Glomerular endothelial cell (primary cell): ENCODE data around the gene KIF3B. TPM values are rescaled to one million over a fixed set of nuclear protein-coding genes. Genes with fewer than 3 reads are reported as not detected.
"Not testable (repeated sequence)": the region's sequence is repeated elsewhere in the genome, so short reads cannot be mapped to it uniquely, and the experiment has no call there.

Experiments used
- DNase-seq: peaks from one replicate; pipeline ENCODE4 v3.0.0-alpha.2; 2011; ENCODE audit warnings: low read depth, low spot score; ENCODE audit errors: extremely low read depth
- total RNA-seq: library from RNA; depleted of rRNA; stranded (reverse); fragments of >200 nt; gene quantifications from 2 replicates; pipeline ENCODE4 v1.2.3, GENCODE V29; 2015

KIF3B gene
- total RNA-seq, 1 donor from 2014 or later = 21.2 TPM

DNA sequence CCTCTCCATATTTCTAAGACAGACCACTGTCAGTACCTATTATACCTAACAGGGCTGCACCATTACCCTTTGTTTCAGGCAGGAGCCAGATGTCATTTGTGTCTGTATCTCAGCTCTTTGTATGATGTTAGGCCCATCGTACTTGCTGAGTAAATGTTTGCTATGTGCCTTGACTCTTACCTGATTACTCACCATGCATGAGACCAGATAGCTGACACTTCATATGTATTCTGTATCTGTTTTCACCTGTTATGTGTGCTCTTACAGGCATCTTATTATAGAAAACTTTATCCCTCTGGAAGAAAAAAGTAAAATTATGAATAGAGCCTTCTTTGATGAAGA lies 49.0 kb downstream of the KIF3B start:
- DNase-seq = no peak

DNA sequence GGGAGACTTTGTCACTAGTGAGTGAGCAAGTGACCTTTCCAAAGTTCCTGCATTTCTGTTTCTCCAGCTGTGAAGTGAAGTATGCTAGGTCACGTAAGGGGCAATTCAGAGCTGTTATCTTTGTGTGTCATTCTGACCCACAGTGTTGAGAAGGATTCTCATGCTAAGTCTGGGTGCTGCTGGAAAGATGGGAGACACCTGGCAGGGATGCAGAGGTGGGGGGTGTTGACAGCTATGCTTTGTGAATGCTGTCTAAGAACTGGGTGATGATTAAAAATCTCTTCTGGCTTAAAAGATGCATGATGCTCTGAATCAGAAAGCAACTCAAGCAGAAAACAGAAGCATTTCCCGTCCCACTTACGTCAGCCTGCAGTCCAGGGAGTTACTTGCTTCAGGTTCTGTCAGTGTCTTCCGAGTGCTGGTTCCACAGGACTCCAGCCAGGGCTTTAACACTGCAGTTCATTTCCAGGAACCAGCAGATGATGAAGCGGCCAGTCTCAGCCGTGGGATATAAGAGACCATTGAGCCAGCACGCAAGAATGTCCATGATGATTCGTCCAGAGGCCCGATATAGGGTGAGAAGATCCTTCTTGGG lies 49.7 kb downstream of the KIF3B start:
- no peak for DNase-seq

DNA sequence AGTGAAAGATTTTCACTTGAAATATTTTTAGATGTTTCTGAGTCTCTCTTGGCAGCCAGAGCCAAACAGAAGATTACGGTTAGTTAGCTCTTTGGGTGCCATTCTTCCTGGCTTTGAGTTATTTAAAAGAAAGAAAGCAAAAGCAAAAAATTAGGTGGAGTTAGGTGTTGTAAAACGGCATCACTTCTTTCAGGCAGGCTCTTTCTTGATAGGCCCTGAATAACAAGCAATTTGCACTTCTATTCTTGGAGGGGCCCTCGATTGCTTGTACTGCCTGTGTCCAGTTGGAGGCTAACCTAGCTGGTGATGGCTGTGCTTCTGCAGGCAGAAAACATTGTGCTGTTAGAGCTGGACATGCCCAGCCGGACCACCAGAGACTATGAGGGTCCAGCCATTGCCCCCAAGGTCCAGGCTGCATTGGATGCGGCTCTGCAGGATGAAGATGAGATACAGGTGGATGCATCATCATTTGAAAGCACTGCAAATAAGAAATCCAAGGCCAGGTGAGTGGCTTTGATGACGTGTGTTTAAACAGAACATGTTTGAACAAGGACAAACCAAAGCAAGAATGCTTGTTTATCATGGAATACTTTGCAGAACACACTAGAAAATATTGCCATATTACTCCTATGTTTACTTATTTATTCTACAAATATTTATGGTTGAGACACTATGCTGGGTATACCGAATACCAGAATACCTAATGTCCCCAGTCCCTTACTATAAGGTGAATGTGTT lies 52.5 kb downstream of the KIF3B start:
- DNase-seq = no peak

DNA sequence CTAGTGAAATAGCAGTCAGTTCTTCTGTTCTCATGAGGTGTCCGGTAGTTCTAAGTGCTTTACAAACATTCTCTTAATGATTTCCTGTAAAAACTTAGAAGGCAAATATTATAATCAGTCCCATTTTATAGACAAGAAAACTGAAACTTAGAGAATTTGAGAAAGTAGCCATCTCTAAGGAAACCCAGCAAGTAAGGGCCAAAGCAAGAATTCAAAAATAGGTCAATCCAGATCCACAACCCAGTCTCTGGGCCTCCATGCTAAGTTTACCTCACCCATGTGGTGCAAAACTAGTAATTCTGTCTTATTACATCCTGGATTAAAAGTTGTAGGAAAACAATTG lies 53.1 kb downstream of the KIF3B start:
- DNase-seq = no peak

- no peak for DNase-seq
These were observed 55.2 kb downstream of the KIF3B start for GRCh38 chr20:32332614-32333013.

DNA sequence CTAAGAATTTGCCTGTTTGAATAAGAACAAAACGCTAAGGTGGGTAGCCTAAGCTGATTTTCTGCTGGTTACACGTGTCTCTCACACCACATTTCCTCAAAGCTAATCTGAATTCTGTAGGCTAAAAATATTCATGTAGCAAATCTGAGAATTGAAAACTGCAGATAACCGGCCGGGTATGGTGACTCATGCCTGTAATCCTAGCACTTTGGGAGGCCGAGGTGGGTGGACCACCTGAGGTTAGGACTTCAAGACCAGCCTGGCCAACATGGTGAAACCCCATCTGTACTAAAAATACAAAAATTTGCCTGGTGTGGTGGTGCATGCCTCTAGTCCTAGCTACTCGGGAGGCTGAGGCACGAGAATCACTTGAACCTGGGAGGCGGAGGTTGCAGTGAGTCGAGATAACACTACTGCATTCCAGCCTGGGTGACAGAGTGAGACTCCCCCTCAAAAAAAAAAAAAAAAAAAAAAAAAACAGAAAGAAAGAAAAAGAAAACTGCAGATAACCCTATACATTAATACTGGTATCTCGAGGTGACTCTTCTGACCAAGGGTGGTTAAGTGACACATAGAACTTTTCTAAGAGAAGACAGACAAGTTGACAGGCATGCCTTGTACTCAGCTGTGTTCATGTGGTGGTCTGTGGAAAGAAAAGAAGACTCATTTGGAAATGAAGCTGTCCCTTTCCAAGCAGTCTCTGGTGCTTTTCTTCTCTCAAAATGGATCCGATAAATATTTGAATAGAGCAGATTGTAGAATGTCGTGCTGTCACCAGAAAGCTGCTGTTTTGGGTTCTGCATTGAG lies 55.9 kb downstream of the KIF3B start:
- DNase-seq = no peak

DNA sequence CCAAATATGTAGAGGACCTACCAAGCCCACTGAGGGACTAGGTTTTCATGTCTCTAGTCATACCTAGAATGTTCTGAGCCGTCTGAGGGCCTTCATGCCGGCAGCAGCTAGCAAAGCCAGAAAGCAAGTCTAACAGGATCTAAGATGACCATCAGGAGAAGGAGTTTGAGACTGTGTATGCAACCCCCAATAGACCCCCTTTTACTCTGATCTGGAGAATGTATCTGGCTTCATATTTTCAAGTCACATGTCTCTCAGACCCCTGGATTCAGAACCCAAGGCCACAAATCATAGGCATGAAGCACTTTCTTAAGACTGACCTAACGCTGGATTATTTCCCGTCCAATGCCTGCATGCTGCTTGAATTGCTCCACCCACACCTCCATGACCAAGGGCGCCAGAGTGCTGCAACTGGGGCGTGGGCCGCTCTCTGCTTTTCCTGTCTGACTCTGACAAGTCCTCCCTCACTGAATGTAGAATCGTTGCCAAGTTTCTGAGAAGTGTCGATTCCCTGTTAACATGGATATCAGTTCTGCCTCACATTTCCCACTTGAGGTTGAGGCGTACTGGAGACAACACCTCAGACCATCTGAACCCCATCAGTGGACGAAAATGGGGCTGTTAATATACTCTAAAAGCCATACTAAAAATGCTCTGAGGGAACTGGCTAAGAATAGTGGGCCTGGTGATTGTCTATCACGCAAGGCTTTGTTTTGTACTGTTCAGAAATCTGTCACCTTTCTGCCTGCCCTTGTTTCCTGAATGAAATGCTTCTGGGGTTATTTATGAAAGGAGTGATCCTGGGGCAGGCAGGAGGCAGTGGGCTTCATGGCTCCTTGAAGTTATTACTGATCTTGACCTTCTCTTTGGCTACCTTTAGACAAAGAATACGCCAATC lies 56.8 kb downstream of the KIF3B start:
- no peak for DNase-seq

DNA sequence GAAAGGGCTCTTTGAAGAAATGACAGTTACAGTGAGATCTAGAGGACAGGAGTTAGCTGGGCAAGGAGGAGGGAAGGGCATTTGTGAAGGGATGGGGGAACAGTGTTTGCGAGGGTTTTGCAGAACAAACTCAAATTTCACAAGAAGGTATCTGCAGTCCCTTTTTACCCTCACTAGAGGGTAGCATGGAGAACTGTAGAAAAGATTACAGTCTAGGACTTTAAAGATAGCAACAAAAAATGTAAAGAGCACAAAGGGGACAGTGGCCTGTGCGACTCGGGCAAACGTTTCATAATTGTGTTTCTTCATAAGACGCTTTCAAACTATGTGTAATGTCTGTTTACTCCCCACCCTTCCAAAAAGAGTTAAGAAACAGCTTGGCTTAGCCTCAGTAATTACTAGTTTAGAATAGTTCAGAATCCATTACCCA lies 59.5 kb downstream of the KIF3B start:
- no peak for DNase-seq

DNA sequence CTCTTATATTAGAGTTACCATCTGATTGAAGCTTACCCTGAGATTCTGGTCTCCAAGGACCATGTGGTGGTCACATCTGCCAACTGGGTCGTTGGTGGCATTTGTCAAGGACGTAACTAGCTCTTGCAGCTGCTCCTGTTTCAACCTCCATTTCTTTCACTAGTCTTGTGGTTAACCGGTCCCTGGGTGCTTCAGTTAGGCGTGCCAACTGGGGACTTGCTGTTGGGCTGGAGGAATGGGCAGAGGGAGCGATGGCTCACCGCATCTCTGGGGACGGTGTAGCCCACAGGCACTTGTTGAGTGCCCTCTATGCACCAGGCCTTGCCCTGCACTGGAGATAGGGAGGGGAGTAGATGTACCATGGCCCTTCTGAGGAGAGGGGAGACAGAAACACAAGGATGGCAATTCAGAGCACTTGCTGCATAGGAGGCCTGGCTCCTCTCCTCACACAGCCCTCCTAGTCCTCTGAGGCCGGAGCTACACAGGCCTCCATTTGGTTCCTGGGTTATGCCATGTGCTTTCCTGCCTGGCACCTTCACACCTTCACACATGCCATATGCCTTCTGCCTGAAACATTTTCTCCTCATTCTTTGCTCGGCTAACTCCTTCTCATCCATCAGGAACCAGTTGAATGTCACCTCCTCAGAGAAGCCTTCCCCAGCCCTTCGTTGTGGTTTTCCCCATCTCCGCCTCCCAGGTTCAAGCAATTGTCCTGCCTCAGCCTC lies 60.6 kb downstream of the KIF3B start:
- DNase-seq = no peak

DNA sequence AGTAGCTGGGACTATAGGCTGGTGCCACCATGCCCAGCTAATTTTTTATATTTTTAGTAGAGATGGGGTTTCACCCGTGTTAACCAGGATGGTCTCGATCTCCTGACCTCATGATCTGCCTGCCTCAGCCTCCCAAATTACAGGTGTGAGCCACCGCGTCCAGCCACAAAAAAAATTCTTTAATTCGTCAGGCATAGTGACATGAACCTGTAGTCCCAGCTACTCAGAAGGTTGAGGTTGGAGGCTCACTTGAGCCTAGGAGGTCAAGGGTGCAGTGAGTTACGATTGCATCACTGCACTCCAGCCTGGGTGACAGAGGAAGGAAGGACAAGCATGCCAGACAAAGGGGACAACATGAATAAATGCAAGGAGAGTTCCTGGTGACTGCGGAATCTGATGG lies 61.2 kb downstream of the KIF3B start:
- DNase-seq = no peak

DNA sequence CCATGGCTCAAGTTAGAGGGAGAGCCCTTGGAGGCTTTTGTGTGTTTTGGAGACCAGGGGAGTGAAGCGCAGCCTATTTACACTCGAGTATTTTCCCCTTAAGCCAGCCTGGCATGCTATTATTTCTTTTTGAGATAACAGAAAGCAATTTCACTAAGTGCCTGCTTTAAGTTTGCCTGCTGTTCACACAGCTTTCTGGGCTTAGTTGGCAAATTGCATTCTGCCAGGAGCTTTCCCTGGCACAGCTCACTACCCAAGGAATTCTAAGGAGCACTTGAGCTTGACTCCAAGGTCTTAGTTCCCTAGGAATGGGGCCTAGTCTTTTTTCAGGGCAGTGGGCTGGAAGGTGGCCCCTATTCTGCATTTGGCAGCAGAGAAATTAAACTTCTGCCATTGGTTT lies 61.7 kb downstream of the KIF3B start:
- DNase-seq = no peak

GRCh38 chr20:32341053-32341452 lies 63.6 kb downstream of the KIF3B start:
- not testable (repeated sequence) for DNase-seq

- DNase-seq = no peak
These were observed 66.0 kb downstream of the KIF3B start for GRCh38 chr20:32343439-32343838.

DNA sequence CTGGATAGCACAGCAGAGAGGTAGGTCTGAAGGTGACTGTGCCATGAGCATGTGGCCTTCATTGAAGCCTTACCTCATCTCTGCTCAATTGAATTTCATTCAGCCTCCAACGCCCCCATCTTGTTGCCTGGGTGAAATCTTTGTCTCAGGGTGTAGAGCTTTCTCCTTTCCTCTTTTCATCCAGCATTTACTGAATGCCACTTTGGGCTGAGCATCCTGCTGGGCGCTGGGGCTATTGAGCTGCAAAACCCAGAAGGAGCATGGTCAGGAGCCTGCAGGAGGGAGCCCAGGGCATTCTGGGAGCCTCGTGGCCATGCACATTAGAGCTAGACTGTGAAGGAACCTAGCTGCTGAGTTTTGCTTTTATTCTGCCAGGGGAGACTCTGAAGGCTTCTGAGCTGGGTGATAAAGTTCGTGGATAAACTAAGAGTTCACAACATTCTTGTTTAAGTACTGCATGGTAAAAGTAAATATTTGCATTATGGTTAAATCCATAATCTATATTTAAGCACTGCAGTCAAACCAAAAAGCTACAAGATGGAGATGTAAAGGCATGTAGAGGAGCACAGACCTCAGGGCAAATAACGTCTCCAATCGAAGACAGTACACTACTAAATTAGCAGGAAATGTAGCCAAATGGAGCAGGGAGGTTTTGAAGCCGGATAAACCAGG lies 67.5 kb downstream of the KIF3B start:
- no peak for DNase-seq

DNA sequence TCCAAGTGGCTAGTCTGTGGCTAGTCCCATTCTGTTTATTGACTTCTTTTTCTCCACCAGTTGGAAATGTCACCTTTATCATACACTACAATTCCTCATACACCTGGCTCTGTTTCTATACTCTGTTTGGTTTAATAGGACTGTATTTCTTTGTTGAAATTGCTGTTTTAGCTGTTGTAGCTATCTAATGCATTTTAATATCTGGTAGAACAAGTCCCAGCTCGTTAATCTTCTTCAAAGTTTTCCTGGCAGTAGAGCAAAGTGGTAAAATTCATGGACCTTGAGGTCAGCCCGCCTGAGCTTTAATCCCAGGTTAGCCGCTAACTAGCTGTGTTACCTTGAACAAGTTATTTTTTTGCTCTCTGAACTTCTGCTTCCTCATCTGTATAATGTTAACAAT lies 70.8 kb downstream of the KIF3B start:
- no peak for DNase-seq

DNA sequence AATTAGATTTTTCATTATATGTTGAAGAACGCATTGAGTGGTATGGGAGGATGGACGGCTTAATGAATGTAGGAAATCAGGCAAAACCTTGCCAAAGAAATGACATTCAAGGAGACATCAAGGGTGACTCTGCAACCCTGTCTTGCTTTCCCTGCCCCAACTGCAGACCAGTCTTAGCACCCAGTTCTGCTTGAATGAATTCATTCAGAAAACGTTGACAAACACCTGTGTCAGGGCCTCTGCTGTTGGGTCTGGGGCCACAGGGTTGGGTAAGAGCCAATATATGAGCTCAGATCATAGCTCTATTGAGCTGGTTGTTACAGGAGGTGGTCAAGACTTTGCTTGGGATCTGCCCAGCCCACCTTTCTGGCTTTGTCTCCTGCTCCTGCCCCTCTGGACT lies 73.0 kb downstream of the KIF3B start:
- no peak for DNase-seq

DNA sequence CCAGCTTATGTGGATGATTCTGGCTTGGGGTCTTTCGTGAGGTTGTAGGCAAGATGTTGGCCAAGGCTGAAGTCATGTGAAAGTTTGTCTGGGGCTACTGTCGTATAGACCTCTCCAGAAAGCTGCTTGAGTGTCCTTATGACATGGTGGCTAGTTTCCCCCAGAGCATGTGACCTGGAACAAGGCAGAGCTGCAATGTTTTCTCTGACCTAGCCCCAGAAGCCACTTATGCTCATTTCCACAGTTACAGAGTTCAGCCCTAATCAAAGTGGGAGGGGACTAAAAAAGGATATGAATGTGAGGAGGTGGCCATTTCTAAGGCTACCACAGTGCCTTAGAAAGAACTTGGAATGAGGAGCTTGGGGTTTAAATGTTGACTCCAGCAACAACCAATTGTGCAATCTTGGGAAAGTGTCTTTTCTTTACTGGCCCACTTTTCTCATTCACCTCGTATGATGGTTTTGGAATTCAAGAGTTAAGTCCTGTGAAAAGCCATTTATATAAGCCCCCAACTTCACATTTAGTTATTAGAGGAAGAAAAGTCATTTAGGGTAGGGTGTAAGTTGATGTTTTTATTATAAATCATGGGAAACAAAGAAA lies 74.8 kb downstream of the KIF3B start:
- no peak for DNase-seq

- DNase-seq = no peak
These were observed 76.5 kb downstream of the KIF3B start for GRCh38 chr20:32353848-32354496.
